HG02870 (cell line): Measurements from ENCODE around the gene AUTS2.
A peak's percentile ranks its signal among the peaks of the same experiment; 100 is the strongest.

ENCODE experiments used
- ATAC-seq: cut with Tn5 transposase; IDR thresholded peaks from one replicate; pipeline ENCODE4 v1.9.1; 2021; ENCODE audit warnings: mild to moderate bottlenecking, moderate library complexity; ENCODE audit not compliant: unreplicated experiment

Gene AUTS2

DNA sequence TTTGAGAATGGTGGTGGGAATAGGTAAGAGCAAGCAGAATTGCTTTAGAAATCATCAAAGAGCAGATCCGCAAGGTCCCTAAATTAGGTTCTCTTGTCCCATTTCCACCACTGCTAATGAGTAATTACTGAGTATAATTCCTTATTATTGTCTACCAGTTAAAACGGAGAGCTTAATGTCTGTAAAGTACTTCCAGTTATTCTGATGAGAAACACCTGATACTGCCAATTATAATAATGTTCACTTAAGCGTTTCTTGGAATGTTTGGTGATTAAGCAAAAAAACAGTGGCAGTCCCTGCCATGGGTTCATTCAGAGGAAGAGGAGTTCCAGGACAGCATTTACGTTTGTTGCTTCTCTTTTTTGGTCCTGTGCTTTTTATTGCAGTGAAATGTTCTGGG lies 1175.1 kb downstream of the AUTS2 start:
- ATAC-seq = no peak

DNA sequence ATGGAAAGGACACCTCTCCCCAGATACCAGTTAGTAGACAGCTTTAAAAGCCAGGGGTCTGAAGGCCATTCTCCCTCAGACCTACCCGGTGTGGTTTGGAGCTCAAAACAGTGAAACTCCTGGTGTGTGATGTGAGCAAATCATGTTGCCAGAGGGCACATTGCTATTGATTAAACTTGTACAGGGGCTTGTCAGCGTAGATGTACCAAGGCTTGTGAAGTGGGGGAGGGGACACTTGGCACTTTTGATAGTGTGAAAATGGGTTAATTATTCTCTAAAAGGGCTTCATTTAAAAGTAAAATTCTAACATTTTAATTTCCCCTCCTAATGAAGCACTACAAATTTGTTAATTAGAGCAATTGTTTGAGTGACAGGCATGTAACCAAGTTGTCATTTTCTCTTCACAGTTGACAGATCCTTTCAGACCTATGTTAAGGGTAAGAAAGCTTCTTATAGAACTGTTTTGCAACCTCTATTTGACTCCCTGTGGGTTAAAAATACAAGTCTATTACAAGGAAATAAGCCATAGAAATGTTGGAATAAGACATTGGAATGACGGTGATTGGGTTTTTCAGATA lies 1176.8 kb downstream of the AUTS2 start:
- ATAC-seq = no peak

DNA sequence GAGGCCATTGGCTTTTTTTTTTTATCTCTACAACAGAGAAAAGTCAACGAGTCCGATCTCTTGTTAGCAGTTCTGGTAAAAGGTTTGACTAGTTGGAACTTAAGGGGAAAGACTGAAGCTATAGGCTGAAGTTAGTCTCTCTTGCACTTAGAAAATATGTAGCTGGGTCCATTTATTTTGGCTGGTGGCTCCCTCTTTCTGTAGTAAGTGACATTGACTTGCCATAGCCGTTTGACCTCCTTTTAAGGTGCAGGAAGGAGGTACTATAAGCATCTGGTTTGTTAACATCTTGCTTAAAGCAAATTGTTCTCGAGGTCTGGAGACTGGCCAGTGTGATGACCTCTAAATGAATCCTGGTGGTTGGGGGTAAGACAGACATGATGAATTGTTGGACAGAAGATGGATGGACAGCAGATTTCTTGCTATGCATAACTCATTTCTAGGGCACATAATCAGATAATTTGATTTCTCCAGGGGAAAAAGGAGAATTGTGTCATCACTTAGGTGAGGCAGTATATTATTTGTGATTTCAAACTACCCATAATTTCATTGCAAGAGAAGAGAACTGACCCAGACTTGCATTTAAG lies 1177.4 kb downstream of the AUTS2 start:
- ATAC-seq = no peak

DNA sequence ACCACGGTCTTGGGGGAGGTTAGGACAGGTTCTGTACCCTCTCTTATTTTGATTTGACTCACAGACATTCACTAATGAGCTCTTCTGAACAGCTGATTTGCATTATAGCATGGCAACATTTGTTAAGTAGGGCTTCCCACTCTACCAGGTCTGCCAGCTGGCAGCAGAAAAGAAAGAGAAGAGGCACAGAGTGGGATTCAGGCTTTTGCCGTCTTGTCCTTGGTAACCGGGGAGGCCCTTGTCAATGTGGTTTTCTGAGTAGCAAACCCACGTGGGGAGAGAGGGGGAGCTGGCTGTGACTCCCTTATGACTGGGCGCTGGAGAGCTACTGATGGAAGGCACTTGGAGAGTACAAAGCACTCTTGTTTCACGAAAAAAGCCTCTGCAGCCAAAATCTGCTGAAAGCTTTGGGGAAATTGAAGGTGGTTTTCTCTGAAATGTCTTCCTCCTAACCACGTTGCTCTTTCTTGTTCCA lies 1178.4 kb downstream of the AUTS2 start:
- ATAC-seq = peak; percentile 72

DNA sequence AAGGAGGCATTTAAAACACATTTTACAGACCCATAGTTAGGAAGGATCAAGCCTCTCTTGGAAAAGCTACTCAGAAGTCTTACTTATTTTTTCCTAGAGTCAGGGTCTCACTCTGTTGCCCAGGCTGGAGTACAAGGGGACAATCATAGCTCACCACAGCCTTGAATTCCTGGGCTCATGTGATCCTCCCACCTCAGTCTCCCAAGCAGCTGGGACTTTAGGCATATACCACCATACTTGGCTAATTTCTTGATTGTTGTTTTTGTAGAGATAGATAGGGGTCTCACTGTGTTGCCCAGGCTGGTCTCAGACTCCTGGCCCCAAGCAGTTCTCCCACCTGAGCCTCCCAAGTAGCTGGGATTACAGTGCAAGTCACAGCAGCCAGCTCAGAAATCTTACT lies 1179.0 kb downstream of the AUTS2 start:
- ATAC-seq = no peak

DNA sequence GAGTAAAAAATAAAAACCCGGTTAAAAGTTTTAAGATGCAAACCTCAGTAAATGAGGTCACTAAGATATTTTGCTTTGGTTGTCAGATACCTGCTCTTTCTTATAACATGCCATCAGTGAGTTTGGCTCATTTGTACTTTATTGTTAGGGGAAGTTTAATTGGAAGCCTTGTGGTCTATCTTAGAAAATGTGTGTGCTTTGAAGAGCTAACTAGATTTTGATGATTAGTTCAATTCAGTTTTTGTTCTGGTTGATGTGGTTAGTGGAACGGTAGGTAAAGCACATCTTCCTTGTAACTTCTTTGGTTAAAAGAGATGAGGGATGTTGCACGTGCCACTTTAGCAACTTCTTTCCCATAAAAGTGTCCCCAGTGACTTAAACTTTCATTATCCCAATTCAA lies 1180.3 kb downstream of the AUTS2 start:
- ATAC-seq = no peak

DNA sequence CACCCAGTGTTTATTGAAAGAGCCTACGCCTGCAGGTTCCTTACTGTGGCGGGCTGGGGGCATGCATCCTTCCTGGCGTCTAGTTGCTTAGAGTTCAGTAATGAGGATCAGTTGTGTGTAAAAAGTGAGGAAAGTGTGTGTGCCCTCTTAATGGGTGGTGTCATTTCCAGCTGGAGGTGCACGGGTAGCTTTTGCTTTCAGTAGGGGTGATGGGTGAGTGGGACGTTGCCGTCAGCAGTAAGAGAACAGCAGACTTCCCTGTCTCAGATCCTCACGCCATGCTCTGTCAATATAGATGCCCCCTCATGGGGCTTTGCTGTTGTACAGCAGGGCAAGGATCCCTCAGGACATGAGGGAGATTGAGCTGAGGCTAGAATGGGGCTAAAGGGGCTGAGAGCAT lies 1181.0 kb downstream of the AUTS2 start:
- ATAC-seq = no peak

DNA sequence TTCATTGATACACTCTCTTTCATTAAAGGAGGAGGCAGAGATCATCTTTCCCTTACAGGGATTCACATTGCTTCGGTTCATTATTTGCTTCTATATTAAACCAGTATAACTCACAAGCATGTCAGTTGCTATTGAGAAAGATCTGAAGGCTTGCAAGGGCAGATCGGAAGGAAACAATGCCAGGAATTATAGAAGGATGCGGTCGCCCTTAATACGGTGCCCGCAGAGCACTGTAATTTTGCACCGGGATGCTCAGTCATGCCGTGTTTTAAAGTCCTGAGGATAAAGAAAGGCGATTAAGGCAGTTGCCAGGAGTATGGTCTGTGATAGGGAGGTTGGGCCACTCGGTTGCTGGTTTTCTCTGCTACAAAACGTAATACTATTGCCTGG lies 1183.6 kb downstream of the AUTS2 start:
- ATAC-seq = no peak

DNA sequence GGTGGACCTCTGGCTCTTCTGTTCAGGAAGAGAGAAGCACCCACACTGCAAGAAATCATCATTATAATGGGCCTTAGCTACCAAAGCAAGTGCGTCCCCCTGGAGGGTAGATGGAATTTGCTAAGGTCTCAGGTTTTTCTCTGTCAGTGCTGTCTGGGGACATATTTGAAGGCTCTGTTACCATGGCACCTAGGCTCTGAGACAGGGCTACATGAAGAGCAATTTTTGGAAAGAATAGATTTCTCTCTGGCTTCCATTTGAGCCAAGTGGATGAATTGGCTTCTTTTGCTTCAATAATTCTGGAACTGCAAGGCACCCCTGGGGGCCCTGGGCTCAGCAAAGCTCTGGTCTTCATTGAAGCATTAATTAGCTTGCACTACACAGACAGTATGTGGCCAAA lies 1184.5 kb downstream of the AUTS2 start:
- no peak for ATAC-seq

DNA sequence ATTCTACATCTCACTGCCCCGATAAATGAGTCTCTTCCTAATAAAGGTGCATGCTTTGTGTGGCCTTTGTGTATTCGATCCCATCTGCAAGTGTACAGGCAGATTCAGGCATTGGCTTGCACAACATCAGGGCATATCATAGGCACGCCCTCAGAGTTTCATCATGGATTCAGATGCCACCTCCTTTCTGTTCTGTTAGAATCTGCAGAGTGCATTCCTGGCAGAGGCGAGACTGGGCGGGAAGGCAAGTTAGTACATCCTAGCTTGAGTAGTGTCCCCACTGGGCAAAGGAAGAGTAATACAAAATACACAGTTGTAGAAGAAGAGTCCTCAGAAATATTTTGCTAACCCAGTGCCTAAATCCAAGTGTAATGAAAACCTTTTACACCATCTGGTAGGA lies 1187.2 kb downstream of the AUTS2 start:
- ATAC-seq = no peak

DNA sequence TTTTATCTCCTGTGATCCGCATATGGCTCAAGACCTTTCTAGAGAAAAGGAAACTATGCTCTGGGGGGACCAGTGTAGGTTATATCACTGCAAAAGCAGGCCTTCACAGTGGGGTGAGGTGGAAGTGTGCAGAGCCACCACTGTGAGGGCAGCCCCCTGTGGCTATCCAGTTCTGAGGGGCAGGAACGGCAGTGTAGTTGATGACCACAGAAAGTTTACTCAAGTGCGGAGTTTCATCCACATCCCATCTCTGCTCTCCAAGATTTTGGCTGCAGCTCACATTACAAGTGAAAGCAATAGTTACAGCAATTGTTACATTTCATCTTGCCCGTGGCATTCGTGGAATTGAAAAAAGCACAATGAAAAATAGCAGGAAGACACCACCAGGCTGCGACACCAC lies 1187.8 kb downstream of the AUTS2 start:
- ATAC-seq = no peak

DNA sequence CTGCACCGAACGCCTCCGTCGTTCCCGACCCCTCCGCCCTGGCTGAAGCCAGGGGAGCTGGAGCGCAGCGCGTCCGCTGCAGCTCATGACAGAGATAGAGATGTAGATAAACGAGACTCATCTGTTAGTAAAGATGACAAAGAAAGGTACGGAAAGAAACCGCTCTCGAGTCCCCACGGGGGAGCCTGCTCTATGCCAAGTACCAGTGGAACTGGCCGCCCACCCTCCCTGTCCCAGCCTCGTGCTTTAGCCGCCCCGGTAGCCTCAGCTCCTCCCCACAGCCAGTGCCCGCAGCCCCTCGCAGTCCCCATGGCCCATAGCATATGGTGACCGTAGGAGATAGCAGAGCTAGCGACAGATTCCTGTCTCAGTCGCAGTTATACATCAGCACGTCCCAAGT lies 1189.0 kb downstream of the AUTS2 start:
- ATAC-seq = no peak

DNA sequence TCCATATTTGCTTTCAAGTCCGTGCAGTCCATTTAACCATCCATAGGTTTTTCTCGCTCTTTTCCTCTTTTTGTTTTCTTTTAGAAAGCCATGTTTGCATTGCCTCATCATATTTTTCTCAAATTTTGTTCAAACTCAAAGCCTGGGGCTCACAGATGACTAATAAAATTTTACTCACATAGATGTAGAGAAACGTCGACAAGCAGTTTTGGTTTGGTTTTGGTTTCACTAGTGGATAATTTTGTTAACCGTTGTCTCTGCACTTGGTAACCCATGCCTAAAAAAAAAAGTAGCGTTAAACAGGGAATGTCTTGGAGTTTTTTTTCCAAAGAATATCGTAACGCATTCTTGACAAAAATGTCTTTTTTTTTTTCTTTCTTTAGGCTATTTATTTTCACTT lies 1189.5 kb downstream of the AUTS2 start:
- ATAC-seq = no peak

DNA sequence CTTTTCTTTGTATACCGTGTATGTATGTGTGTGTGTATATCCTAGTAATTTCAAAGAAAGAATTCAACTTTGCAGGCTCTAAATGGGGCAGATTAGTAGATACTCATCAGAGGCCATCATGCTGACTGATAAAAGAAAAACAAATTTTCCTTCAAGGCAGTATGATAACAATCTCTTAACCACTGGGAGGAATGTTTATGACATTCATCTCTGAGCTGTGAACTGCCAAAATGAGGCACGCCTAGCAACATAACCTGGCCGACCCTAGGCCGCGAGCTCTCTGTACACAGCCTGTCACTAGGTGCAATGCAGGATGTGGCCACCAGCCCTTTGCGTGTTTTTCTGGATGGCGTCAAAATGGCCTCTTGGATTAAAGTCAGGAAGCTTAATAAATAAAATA lies 1190.0 kb downstream of the AUTS2 start:
- no peak for ATAC-seq

DNA sequence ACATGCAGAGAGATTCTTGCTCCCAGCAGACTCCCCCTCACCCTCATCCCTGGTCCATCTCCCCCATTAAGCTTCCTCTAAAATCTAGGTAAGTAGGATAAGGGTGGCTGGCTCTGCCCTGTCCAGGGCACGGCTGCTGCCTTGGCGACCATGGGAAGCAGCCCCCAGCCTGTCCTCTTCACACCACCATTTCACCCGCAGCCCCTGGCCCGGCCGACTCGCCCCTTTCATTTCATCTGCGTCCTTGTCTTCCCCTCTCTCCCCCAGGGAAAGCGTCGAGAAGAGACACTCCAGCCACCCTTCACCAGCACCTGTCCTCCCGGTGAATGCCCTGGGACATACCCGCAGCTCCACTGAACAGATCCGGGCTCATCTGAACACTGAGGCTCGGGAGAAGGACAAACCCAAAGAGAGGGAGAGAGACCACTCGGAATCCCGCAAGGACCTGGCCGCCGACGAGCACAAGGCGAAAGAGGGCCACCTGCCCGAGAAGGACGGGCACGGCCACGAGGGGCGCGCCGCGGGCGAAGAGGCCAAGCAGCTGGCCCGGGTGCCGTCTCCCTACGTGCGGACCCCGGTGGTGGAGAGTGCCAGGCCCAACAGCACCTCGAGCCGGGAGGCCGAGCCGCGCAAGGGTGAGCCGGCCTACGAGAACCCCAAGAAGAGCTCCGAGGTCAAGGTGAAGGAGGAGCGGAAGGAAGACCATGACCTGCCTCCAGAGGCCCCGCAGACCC lies 1191.4 kb downstream of the AUTS2 start:
- no peak for ATAC-seq

DNA sequence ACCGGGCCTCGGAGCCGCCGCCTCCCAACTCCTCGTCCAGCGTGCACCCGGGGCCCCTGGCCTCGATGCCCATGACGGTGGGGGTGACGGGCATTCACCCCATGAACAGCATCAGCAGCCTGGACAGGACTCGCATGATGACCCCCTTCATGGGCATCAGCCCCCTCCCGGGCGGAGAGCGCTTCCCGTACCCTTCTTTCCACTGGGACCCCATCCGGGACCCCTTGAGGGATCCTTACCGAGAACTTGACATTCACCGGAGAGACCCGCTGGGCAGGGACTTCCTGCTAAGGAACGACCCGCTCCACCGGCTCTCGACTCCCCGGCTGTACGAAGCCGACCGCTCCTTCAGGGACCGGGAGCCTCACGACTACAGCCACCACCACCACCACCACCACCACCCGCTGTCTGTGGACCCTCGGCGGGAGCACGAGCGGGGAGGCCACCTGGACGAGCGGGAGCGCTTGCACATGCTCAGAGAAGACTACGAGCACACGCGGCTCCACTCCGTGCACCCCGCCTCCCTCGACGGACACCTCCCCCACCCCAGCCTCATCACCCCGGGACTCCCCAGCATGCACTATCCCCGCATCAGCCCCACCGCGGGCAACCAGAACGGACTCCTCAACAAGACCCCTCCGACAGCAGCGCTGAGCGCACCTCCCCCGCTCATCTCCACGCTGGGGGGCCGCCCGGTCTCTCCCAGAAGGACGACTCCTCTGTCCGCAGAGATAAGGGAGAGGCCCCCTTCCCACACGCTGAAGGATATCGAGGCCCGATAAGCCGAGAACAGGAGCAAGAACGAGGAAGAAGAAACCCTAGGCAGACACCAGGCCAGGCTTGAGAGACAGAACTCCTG lies 1192.2 kb downstream of the AUTS2 start:
- ATAC-seq = no peak

DNA sequence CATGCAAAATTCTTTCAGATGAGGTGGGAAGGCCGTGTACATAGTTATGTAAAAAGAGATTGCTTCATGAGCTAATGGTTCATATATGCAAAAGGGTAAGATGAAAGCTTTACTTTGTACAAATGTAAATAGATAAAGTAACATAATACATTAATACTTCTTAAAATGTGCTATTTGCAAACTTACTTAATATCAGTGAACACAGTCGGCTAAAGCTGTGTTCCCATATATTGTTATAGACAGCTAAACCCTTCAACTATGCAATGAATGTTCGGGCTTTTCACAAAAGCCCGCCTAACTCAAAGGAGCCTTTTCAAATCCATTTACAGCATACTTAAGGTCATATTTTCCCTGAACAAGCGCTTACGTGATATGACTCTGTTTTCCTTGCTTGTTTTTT lies 1193.1 kb downstream of the AUTS2 start:
- no peak for ATAC-seq

DNA sequence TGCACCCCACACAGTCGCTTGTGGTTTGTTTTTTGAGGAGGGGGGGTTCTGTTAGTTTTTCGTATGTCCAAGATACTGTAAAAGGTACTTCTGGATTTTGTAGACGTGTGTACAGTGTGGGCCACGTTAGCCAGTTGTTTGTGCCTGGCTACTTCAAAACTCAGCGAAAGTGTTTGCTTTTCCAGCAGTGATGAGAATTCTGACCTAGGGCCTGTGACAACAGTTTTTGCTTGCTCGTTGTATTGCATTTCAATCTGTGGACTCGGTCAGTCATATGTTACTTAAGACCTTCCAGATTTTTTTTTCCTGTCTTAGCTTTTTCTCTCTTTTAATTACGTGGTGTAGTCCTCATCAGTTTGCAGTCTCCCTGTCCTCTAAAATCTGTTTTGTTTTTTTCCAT lies 1194.8 kb downstream of the AUTS2 start:
- no peak for ATAC-seq

DNA sequence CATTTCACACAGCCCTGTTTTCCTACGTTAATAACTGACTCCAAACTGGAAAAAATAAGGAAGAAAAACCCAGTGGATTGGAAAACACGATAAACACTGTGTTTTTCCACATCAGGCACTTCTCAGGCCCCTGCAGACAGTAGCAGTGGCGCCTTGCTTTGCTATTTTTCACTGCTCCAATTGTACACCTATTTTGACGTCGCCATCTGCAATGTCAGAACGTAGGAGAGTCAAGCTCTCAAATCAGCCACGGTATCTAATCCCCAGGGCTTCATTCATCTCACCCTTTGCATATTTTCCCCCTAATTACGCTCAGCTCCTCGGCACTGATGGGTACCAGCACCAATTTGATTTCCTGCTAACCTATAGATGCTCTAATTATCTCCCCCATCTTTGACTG lies 1195.5 kb downstream of the AUTS2 start:
- ATAC-seq = no peak

DNA sequence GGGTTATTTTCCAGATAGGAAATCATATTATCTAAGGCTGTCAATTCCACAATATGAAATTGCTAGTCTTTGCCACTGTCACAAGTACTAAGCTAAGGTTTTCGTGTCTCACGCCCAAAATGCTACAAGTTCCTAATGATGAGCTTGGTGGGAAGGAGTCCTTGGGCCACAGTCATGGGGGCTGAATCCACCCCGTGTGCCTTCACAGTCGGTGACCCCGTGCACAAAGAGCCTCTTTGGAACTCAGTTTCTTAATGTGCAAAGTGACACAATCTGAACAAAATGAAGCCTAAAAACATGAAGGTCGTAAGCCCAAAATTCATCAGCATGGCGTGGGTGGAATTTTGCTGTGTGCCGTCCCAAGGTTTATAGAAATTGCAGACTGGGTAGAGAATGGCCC lies 1196.7 kb downstream of the AUTS2 start:
- ATAC-seq = no peak

DNA sequence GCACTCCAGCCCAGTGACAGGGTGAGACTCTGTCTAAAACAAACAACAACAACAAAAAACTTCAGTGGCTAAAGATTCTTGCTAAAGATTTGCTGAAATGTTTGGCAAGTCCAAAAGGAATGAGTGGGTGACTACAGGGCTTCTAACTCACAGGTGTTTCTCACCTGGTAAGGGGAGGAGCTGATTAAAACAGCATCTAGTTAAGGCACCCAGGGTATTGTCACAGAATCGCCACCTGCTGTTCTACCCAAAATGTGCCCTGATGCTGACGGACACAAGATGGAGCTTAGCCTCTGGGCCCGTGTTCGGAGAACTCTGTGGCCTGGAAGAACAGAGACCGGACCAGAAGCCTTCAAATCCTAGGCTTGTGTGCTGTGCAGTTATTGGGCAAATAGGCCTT lies 1197.7 kb downstream of the AUTS2 start:
- no peak for ATAC-seq

DNA sequence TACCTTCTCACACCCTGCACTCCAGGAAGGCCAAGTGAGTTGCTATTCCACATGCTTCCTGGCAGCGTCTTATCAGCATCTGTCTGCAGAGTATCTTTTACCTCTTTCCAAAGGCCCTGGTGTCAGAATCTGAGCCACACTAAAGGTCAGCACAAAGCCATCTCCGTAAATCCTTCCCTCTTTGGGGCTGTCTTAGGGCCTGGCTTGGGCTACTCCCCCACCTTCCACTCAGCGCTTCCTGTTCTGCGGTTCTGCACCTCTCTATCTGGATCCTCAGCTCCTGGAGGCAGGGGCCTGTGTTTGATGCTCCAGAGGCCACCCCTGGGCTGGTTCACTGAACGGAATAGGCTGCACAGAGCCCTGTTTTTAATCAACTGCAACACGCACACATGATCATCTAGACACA lies 1198.8 kb downstream of the AUTS2 start:
- ATAC-seq = no peak
